GM08714 (cell line): ENCODE data around the gene CEP43.

Source experiments
- H3K4me3 ChIP-seq: fragments of 200-500 bp; sonication (Bioruptor generic); 2 replicates; pipeline ENCODE4 v1.5.1; 2014; ENCODE audit warnings: mild to moderate bottlenecking, low read length, inconsistent platforms
- ZNF274 ChIP-seq: IDR thresholded peaks from 2 replicates; pipeline ENCODE4 v1.6.1; 2012; ENCODE audit warnings: mild to moderate bottlenecking, low read depth, low read length

The CEP43 gene

DNA sequence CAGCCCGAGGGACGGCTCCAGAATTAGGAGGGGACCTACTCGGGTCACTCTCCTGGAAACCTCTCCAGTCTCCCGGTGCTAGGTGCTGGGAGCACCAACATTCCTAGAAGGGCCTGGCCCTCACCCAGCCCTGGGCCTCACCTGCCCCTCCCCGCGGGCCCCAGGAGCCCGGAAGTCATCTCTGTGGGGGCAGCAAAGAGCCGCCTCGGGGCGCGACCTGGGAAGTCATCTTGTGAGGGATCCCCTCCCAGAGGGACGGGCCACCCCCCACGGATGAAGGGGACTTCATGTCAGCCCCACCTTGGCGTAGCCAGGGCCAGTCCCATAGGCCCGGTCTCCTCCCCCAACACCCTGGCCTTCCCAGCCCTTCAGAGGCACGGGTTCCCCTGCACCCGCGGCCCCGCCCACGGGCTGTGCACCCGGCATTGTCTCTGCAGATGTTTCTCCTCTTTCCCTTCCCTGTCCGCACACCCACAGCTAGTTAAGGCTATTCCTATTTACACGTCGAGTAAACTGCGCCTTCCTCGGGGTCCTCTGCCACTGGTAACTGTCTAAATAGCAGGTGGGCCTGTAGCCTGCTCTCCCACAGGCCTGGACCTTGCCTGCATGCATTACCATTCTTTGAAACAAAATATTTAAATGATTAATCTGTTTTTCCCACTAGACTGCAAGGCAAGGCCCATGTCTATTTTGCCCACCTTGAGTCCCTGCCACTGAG lies 42.0 kb upstream of the CEP43 start:
- no peak for TF ChIP-seq ZNF274
- H3K4me3 ChIP-seq, result peak overlapping the region; percentile 85; the same call in 1 of the 2 replicates

- peak overlapping the region; percentile 85; the same call in 1 of the 2 replicates for H3K4me3 ChIP-seq
- no peak for TF ChIP-seq ZNF274
These were observed 41.5 kb upstream of the CEP43 start for GRCh38 chr6:166957805-166958076.

DNA sequence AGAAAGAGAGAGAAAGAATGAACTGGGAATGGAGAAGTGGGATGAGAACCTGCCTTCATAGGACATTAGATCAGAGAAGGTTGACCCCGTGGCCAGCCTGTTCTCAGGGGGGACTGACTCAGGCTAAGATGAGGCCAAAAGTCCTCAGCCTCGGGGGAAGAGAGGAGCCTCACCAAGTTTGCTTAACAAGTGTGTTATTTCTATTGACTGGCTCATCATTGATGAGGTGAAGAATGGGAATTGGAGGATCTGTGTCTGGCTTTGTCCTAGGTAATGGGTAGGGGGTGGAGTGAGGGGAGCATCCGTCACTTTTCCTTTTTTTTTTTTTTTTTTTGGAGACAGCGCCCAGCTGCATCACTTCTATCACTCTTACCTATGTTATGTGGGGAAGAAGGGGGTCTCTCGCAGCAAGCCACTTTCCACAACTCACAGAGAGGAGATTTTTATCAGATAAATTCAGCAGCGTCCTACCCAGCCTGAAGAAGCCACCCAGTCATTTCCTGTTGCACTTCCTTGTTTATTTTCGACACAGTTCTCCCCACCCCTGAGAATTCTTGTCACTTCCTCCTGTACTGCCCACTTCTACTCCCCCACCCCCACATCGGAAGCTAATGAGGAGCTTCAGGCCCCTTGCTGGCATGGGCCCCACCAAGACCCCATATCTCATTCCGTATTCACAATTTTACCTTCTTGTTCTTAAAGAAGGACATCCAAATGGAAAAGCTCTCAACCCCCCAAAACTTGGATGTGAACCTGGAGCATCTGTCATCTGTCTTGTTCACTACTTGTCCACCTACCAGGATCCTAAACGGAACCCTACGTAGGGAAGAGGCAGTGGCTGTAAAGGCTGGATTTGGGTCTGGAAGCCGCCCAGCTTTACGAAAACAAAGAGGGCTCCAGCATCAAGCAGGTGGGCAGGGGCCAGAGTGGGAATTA lies 40.0 kb upstream of the CEP43 start:
- H3K4me3 ChIP-seq, result peak overlapping the region; percentile 57; the same call in 1 of the 2 replicates

DNA sequence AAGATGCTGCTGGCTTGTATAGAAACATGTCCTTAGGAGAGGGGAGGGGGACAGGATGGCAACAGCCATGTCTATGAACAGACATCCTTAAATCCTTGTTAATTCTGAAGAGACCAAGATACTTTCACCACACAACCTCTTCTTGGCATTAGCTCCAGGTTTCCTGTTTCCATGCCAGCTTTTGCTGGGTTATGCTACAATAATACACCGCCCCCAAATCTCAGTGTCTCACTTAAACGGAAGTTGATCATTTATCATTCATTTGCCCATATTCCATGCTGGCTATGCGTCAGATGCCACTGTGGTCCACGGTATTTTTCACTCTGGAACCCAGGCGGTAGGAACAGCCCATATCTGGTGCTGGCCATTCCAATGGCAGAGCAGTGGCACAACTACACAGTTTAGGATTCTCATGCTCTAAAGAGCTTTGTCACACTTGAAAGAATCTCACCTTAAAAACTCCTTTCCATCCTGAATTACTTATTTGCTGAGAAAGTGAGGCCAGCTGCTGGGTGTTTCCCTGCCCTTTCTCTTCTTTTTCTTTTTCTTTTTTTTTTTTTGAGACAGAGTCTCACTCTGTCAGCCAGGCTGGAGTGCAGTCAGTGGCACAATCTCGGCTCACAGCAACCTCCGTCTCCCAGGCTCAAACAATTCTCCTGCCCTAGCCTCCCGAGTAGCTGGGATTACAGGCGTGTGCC lies 39.1 kb upstream of the CEP43 start:
- no peak overlapping the region; the same call in 1 of the 2 replicates for H3K4me3 ChIP-seq
- TF ChIP-seq ZNF274, result no peak

More for the DNA sequence above, 40.0 kb upstream of the CEP43 start:
- TF ChIP-seq ZNF274, result no peak

DNA sequence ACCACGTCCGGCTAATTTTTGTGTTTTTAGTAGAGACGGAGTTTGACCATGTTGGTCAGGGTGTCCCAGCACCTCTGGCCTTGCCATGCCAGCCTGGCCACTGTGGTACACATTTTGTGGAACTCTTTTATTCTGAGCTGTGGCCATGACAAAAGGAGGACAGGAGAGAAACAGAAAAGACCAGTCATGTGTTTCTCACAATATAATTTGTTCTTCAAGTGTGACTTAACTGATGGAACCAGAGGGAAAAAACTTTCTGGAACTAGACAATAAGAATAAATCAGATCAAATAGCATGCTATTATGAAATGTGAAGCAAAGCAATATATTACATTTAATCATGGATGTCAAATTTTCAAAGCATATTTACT lies 38.6 kb upstream of the CEP43 start:
- no peak for TF ChIP-seq ZNF274
- H3K4me3 ChIP-seq, result no peak overlapping the region

DNA sequence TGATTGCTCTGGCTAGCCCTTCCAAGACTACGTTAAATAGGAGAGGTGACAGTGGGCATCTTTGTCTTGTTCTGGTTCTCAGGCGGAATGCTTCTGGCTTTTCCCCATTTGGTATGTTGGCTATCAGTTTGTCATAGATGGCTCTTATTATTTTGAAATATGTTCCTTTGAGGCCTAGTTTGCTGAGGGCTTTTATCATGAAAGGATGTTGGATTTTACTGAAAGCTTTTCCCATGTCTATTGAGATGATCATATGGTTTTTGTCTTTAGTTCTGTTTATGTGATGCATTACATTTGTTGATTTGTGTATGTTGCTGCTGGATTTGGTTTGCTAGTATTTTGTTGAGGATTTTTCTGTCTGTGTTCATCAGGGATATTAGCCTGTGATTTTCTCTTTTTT lies 32.9 kb upstream of the CEP43 start:
- no peak overlapping the region for H3K4me3 ChIP-seq
- no peak for TF ChIP-seq ZNF274

GRCh38 chr6:166969390-166970002 lies 29.7 kb upstream of the CEP43 start:
- TF ChIP-seq ZNF274, result no peak
- H3K4me3 ChIP-seq, result no peak overlapping the region

GRCh38 chr6:166970091-166970490 lies 29.1 kb upstream of the CEP43 start:
- H3K4me3 ChIP-seq, result no peak overlapping the region
- TF ChIP-seq ZNF274, result no peak

DNA sequence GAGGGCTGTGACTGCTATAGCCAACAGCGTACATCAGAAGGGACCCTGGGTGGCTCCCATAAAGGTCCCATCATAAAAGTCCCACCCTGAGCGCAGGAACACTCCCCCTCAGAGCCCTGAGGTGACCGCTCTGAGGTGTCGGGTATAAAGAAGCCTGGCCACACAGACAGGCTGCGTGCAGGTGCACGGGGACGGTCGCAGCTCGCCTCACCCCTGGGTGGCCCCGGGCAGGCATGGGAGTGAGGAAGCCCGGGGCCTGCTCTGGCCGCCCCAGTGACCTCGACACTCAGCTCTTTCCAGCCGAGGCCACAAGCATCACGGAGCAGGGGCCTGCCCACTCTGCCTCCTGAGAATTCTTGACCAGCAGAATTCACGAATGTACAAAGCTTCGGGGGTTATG lies 28.4 kb upstream of the CEP43 start:
- no peak for TF ChIP-seq ZNF274
- H3K4me3 ChIP-seq, result no peak overlapping the region

GRCh38 chr6:166971271-166971670 lies 27.9 kb upstream of the CEP43 start:
- no peak overlapping the region for H3K4me3 ChIP-seq
- no peak for TF ChIP-seq ZNF274

- TF ChIP-seq ZNF274, result no peak
- H3K4me3 ChIP-seq, result no peak overlapping the region
These were observed 27.1 kb upstream of the CEP43 start for GRCh38 chr6:166972101-166972500.

DNA sequence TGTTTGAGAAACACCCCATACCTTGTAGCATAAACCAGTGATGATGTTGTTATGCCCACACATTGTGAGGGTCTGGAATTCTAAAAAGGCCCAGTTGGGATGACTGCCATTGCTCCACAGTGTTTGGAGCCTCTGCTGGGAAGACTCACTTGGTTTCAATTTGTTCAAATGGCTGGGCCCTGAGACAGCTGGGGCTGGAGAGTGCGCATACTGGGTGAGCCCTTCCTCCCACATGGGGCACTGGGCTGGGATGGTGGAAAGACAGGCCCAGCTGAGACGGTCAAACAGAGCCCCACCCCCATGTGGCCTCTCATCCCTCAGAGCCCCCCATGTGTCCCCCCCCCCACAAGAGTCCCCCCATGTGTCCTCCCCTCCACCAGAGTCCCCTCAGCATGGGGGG lies 22.6 kb upstream of the CEP43 start:
- no peak overlapping the region for H3K4me3 ChIP-seq
- TF ChIP-seq ZNF274, result no peak

DNA sequence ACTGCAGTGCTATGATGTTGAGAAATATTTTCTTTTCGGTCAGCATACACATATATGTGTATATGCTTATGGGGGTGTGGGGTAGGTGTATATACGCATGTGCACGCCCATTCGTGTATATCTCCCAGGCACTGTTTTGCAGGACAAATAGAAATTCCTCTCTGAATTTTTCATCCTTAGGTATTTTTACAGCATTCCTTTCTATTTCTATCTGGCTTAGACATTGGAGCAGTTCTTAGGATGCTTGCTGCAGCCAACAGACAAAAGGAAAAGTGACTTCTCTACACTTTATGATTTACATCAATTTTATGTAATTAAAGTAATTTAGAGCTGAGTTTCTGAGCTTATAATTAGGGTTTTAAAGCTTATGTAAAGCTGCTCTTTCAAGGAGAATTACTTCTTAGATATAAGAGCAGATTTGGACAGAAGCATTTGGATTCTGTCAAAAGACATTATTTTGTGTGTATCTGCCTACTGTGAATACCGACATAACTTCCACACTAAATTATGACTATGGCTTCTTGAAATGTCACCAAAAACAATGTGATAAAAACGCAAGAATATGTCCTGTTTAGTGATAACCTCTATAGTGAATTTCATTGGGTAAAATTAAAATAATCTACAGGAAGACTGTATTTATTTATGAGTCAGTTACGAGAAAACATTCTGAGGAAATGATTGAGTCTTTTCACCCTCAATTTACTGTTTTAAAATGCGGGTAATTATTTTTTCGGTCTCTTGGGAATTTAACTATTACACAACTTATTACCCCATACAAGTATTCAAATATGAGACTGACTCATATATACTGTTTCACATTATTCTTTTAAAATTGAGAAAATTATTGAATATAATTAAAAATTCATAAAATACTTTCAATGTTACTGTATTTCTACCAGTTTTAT lies 21.3 kb upstream of the CEP43 start:
- no peak overlapping the region for H3K4me3 ChIP-seq
- no peak for TF ChIP-seq ZNF274
